Tongue (tissue), 2 donors: Measurements from ENCODE around the gene DHRS13. TPM values are rescaled to one million over a fixed set of nuclear protein-coding genes. Genes with fewer than 3 reads are reported as not detected.

Source experiments
- DNase-seq: peaks from one replicate; pipeline ENCODE4 v3.0.0-alpha.2; 2015
- total RNA-seq: library from RNA; depleted of rRNA; stranded (reverse); fragments of >200 nt; gene quantifications from one replicate; pipeline ENCODE4 v1.2.3, GENCODE V29; 2014

DHRS13 gene, protein sequence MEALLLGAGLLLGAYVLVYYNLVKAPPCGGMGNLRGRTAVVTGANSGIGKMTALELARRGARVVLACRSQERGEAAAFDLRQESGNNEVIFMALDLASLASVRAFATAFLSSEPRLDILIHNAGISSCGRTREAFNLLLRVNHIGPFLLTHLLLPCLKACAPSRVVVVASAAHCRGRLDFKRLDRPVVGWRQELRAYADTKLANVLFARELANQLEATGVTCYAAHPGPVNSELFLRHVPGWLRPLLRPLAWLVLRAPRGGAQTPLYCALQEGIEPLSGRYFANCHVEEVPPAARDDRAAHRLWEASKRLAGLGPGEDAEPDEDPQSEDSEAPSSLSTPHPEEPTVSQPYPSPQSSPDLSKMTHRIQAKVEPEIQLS
- total RNA-seq, result 18.2 TPM

DNA sequence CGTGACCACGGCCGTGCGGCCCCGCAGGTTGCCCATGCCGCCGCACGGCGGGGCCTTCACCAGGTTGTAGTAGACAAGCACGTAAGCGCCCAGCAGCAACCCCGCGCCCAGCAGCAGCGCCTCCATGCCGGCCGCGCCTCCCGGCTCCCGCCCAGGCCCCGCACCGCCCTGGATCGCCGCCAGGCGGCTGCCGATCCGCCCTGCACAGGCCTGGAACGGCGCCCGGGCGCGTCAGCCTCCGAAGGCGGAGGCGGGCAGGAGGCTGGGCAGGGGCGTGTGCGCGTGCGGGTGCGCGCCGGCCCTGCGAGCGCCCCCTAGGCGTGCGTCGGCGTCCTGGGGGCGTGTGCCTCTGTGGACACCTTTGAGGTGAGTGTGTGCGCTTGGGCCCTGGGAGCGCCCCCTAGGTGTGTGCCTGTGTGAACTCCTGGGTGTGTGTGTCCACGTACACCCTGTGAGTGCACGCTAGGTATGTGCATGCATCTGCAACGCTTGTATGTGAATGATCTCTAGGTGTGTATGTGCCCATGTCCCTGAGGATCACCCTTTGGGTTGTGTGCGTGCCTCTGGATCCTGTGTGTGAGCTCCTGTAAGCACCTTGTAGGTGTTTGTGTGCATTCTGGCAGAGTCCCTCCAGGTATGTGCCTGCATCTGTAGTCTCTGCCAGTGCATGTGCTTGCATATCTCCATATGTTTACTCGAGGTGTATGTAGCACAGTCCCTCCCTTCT is at the start of gene DHRS13:
TSS of gene DHRS13 (minus strand) at position 261 of the 727 bp plus-strand sequence. CDS start at position 126, 135 bp downstream.
- DNase-seq, result peak; percentile 95

- DNase-seq, result peak; percentile 100
These were observed 49.4 kb upstream of the DHRS13 start for GRCh38 chr17:28951991-28952975.

- peak; percentile 100 for DNase-seq
These were observed 48.6 kb upstream of the DHRS13 start, which contains the start of gene PHF12 for GRCh38 chr17:28951428-28951990. Gene PHF12 (minus strand): TSS chr17:28951518. CDS start chr17:28950960, 558 bp downstream.

- no peak for DNase-seq
These were observed 48.0 kb upstream of the DHRS13 start for GRCh38 chr17:28950752-28951427.

DNA sequence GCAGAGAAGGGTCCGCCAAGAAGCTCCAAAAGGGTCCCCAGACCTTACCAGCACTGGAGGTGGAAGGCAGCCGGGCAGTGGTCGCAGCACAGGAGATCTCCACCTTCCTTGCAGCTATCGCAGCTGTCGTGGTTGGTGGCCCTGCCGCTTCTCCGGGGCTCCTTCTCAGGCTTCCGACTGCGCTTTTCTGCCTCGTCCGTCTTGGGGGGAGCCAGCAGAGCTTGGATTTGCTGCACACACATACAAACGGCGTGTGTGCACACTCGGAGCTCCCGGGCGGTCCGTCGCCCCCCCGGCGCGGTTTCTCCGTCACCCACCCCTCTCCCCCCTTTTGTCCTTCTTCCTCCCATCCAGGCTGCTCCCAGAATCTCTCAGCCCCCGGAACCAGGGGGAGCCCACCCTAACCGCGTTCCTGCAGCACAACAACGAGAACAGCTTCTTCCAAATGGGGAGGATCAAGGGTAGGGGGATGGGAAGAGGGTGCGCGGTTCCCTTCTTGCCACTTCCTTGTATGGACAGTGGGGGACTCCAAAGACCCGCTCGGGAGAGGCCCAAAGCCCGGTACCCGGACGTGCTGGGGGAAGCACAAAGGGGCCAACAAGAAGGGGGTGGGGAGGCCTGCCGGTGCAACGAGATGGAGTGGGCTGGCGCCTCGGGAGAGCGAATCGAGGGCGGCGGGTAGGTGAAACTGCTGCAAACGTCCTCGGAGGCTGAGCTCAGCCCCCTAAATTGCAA is 47.3 kb upstream of the DHRS13 start:
- peak; percentile 68 for DNase-seq

- DNase-seq, result peak; percentile 80
These were observed 46.5 kb upstream of the DHRS13 start for GRCh38 chr17:28949185-28950016.

GRCh38 chr17:28948873-28949184 is 46.0 kb upstream of the DHRS13 start:
- no peak for DNase-seq

GRCh38 chr17:28948342-28948741 is 45.5 kb upstream of the DHRS13 start:
- no peak for DNase-seq

DNA sequence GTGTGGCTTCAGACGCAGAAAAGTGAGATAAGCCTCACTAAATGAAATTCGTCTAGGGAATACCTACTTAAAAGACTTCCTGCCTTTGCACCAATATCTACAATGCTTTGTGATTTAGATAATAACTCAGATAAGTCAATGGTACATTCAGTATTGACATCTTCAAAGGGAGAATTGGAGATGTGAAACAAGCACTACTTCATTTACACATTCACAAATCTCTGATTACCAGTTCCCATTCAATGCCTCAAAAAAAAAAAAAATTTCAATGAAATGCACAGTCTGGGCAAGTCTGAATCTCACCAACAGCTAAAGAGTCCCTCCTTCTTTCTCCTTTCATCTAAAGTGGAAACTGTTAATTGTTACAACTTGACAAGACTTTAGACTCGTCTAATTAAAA is 44.8 kb upstream of the DHRS13 start:
- DNase-seq, result no peak

DNA sequence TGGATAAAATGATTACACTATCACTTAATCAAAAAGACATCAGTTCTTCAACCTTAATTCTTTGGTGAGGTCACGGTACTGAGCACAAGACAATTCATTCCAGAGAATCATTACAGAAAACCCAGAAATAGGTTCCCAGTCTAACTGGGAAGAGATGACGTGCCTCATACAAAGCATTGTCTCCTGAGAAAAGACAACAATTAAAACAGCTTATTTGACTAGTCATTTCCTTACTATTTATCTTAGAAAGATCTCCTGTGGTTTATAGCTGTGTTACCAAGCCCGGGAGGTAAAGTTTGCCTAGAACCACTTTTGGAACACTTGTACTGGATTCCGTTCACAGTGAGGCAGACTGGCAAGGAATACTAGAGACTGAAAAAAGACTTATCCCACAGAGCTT is 43.4 kb upstream of the DHRS13 start:
- DNase-seq, result no peak

- no peak for DNase-seq
These were observed 42.2 kb upstream of the DHRS13 start for GRCh38 chr17:28944862-28945741.

GRCh38 chr17:28944343-28944742 is 41.5 kb upstream of the DHRS13 start:
- DNase-seq, result no peak

DNA sequence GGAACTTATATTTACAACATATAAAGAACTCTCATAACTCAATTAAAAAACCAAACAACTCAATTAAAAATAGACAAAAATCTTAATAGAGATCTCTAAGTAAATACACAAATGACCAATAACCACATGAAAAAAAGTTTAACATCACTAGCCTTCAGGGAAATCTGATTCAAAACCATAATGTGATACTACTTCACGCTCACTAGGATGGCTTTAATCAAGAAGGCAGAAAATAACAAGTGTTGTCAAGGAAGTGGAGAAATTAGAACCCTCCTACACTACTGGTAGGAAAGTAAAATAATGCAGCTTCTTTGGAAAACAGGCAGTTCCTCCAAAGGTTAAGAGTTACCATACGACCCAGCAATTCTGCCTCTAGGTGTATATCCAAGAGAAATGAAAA is 40.0 kb upstream of the DHRS13 start:
- DNase-seq, result no peak

GRCh38 chr17:28941251-28941650 is 38.4 kb upstream of the DHRS13 start:
- DNase-seq, result no peak

- no peak for DNase-seq
These were observed 37.8 kb upstream of the DHRS13 start for GRCh38 chr17:28940675-28941074.

- DNase-seq, result no peak
These were observed 37.3 kb upstream of the DHRS13 start for GRCh38 chr17:28940142-28940541.

GRCh38 chr17:28938552-28938951 is 35.7 kb upstream of the DHRS13 start:
- DNase-seq, result no peak

GRCh38 chr17:28937044-28937729 is 34.3 kb upstream of the DHRS13 start:
- DNase-seq, result no peak
